H9 (cell line): ENCODE measurements around the gene COL5A3. TPM values are rescaled to one million over a fixed set of nuclear protein-coding genes. Genes with fewer than 3 reads are reported as not detected.

ENCODE experiments used
- DNase-seq: peaks from one replicate; pipeline ENCODE4 v3.0.0-alpha.2; 2017
- H2AFZ ChIP-seq: one replicate; pipeline ENCODE4 v1.6.1; 2013; ENCODE audit warnings: mild to moderate bottlenecking, low read length, control low read depth, moderate library complexity
- H2AK5ac ChIP-seq: 2 replicates; pipeline ENCODE4 v1.6.1; 2013; ENCODE audit warnings: low read length, control low read depth, mixed read lengths; ENCODE audit not compliant: insufficient read length
- H2BK120ac ChIP-seq: one replicate; pipeline ENCODE4 v1.6.1; 2013; ENCODE audit warnings: low read depth, mild to moderate bottlenecking, low read length, control low read depth, inconsistent platforms; ENCODE audit not compliant: poor library complexity, severe bottlenecking
- H2BK12ac ChIP-seq: 2 replicates; pipeline ENCODE4 v1.6.1; 2013; ENCODE audit warnings: low read length, control low read depth, mixed read lengths, low read depth; ENCODE audit not compliant: insufficient read length
- H2BK15ac ChIP-seq: 2 replicates; pipeline ENCODE4 v1.6.1; 2013; ENCODE audit warnings: low read depth, low read length, control low read depth
- H2BK20ac ChIP-seq: one replicate; pipeline ENCODE4 v1.6.1; 2013; ENCODE audit warnings: low read depth, mild to moderate bottlenecking, low read length, control low read depth, inconsistent platforms; ENCODE audit not compliant: poor library complexity, severe bottlenecking
- H2BK5ac ChIP-seq: 2 replicates; pipeline ENCODE4 v1.6.1; 2013; ENCODE audit warnings: low read length, control low read depth, mixed read lengths; ENCODE audit not compliant: insufficient read length
- H3K14ac ChIP-seq: 2 replicates; pipeline ENCODE4 v1.6.1; 2013; ENCODE audit warnings: low read length, control low read depth; ENCODE audit not compliant: insufficient read depth
- H3K18ac ChIP-seq: 2 replicates; pipeline ENCODE4 v1.6.1; 2013; ENCODE audit warnings: low read depth, mild to moderate bottlenecking, mixed read lengths, low read length, control low read depth; ENCODE audit not compliant: insufficient read length
- H3K23ac ChIP-seq: 2 replicates; pipeline ENCODE4 v1.6.1; 2013; ENCODE audit warnings: low read length, control low read depth, mixed read lengths, low read depth; ENCODE audit not compliant: insufficient read length
- H3K23me2 ChIP-seq: 2 replicates; pipeline ENCODE4 v1.6.1; 2013; ENCODE audit warnings: low read depth, mild to moderate bottlenecking, mixed read lengths, low read length, control low read depth; ENCODE audit not compliant: insufficient read length, poor library complexity, severe bottlenecking
- H3K27ac ChIP-seq: 2 replicates; pipeline ENCODE4 v1.5.1; 2013; ENCODE audit warnings: low read length, control low read depth, mixed read lengths, low read depth; ENCODE audit not compliant: insufficient read length
- H3K27me3 ChIP-seq: 2 replicates; pipeline ENCODE4 v1.6.1; 2013; ENCODE audit warnings: low read length, control low read depth, inconsistent platforms; ENCODE audit not compliant: insufficient read depth
- H3K4ac ChIP-seq: 2 replicates; pipeline ENCODE4 v1.6.1; 2013; ENCODE audit warnings: low read depth, mild to moderate bottlenecking, control low read depth, inconsistent platforms, low read length, moderate library complexity
- H3K4me1 ChIP-seq: 2 replicates; pipeline ENCODE4 v1.6.1; 2013; ENCODE audit warnings: low read length, control low read depth, inconsistent platforms; ENCODE audit not compliant: insufficient read depth
- H3K4me2 ChIP-seq: 2 replicates; pipeline ENCODE4 v1.6.1; 2013; ENCODE audit warnings: low read length, control low read depth, mixed read lengths; ENCODE audit not compliant: insufficient read length, insufficient read depth
- H3K56ac ChIP-seq: 2 replicates; pipeline ENCODE4 v1.6.1; 2013; ENCODE audit warnings: low read depth, mild to moderate bottlenecking, mixed read lengths, low read length, control low read depth; ENCODE audit not compliant: insufficient read length
- H3K79me1 ChIP-seq: 2 replicates; pipeline ENCODE4 v1.6.1; 2013; ENCODE audit warnings: low read depth, mild to moderate bottlenecking, moderate library complexity, low read length, control low read depth, inconsistent platforms; ENCODE audit not compliant: insufficient read depth, poor library complexity, severe bottlenecking
- H3K79me2 ChIP-seq: 2 replicates; pipeline ENCODE4 v1.6.1; 2013; ENCODE audit warnings: low read length, control low read depth, inconsistent platforms; ENCODE audit not compliant: insufficient read depth
- H3K9ac ChIP-seq: 2 replicates; pipeline ENCODE4 v1.6.1; 2013; ENCODE audit warnings: low read length, control low read depth, mixed read lengths; ENCODE audit not compliant: insufficient read length; ENCODE audit errors: extremely low read depth
- H3K9me3 ChIP-seq: one replicate; pipeline ENCODE4 v1.6.1; 2013; ENCODE audit warnings: low read depth, low read length, inconsistent platforms; ENCODE audit not compliant: control insufficient read depth
- H3T11ph ChIP-seq: one replicate; pipeline ENCODE4 v1.6.1; 2013; ENCODE audit warnings: mild to moderate bottlenecking, low read length, control low read depth, inconsistent platforms
- H4K20me1 ChIP-seq: one replicate; pipeline ENCODE4 v1.6.1; 2013; ENCODE audit not compliant: control insufficient read depth, insufficient read length, insufficient read depth
- H4K5ac ChIP-seq: 2 replicates; pipeline ENCODE4 v1.6.1; 2013; ENCODE audit warnings: low read depth, mild to moderate bottlenecking, mixed read lengths, low read length, control low read depth; ENCODE audit not compliant: insufficient read length
- H4K8ac ChIP-seq: replicated peaks from 2 replicates; pipeline ENCODE4 v1.6.1; 2013; ENCODE audit warnings: low read length, control low read depth, mixed read lengths, low read depth; ENCODE audit not compliant: insufficient read length
- H4K91ac ChIP-seq: 2 replicates; pipeline ENCODE4 v1.6.1; 2013; ENCODE audit warnings: low read depth, mild to moderate bottlenecking, moderate library complexity, mixed read lengths, low read length, control low read depth; ENCODE audit not compliant: insufficient read length
- H3K27ac Mint-ChIP-seq, 3 experiments: 2 replicates in 2 of 3; 3 replicates in 1 of 3; pipeline ENCODE4 v1.8.0; 2020 to 2021; ENCODE audit warnings: mixed read lengths in 3 of 3, mild to moderate bottlenecking in 1 of 3, moderate library complexity in 1 of 3
- H3K27me3 Mint-ChIP-seq: 2 replicates; pipeline ENCODE4 v1.8.0; 2021; ENCODE audit warnings: low read depth, mild to moderate bottlenecking, moderate library complexity, mixed read lengths
- H3K36me3 Mint-ChIP-seq, 3 experiments: 2 replicates in 2 of 3; 3 replicates in 1 of 3; pipeline ENCODE4 v1.8.0; 2020 to 2021; ENCODE audit warnings: low read depth in 3 of 3, mixed read lengths in 3 of 3; ENCODE audit not compliant: insufficient read depth in 1 of 3
- H3K4me1 Mint-ChIP-seq, 2 experiments: 2 replicates each; pipeline ENCODE4 v1.8.0; 2020; ENCODE audit warnings: mixed read lengths in 2 of 2
- H3K4me3 Mint-ChIP-seq, 2 experiments: 2 replicates in 1 of 2; 3 replicates in 1 of 2; pipeline ENCODE4 v1.8.0; 2020 to 2021; ENCODE audit warnings: mild to moderate bottlenecking in 2 of 2, mixed read lengths in 2 of 2, moderate library complexity in 1 of 2
- H3K9me3 Mint-ChIP-seq, 2 experiments: 2 replicates in 1 of 2; 3 replicates in 1 of 2; pipeline ENCODE4 v1.8.0; 2020; ENCODE audit warnings: mild to moderate bottlenecking in 2 of 2, mixed read lengths in 2 of 2, moderate library complexity in 1 of 2
- WGBS: extraction: QIAGEN DNeasy Blood & Tissue Kit; methylation state at CpG from one replicate; pipeline ENCODE4 v1.1.7; 2013; ENCODE audit warnings: missing lambda C conversion rate, low lambda C conversion rate, mixed read lengths; ENCODE audit not compliant: insufficient read length; ENCODE audit errors: extremely low coverage; 5-methylcytosine and 5-hydroxymethylcytosine counted together
- total RNA-seq: library from RNA; stranded (reverse); gene quantifications from 2 replicates; pipeline ENCODE4 v1.2.1, GENCODE V29; 2021
- TF ChIP-seq, protein P1 (sequence below): fragments of 200-600 bp; sonication (generic); conservative IDR thresholded peaks from 3 replicates; pipeline ENCODE4 v1.8.0; 2021; ENCODE audit warnings: antibody characterized with exemption, mild to moderate bottlenecking

The COL5A3 gene
- total RNA-seq, 1 experiment from 2014 or later = 0.72 TPM

DNA sequence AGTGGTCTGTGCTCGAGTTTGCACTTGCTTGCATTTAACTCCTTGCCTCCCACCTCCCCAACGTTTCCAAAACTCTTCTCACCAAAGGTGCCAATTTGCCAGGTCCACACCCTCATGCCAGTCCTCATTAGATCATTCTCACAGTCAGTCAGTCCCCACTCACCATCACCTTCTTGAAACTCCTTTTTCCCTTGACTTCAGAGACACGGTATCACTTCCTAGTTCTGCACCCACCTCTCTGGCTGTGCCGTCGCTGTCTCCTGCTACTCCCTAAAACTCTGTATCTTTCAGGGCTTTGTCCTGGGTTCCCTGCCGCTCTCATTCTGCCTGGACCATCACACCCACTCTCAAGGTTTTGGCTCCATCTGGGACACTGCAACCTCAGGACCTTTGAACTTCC lies 93.6 kb downstream of the COL5A3 start:
- no peak overlapping the region for H2BK20ac ChIP-seq
- DNase-seq = no peak
- H3K56ac ChIP-seq = no peak overlapping the region
- H4K20me1 ChIP-seq = peaks cover 2% of the 10 kb centered on the region
- no peak overlapping the region for H3K4me2 ChIP-seq
- no peaks in the 10 kb centered on the region for H3K9me3 ChIP-seq
- no peak overlapping the region for H3T11ph ChIP-seq
- no peak overlapping the region for H3K14ac ChIP-seq
- H3K79me2 ChIP-seq = no peaks in the 10 kb centered on the region
- H3K27me3 Mint-ChIP-seq = no peaks in the 10 kb centered on the region; the same call in 1 of the 2 replicates
- H3K4ac ChIP-seq = no peak overlapping the region
- H3K4me1 Mint-ChIP-seq = peaks cover 13 to 16% of the 10 kb centered on the region in 2 experiments
- no peak overlapping the region for H2BK15ac ChIP-seq
- peaks cover 2 to 5% (median 4%) of the 10 kb centered on the region in 3 experiments; a peak in 6 of 7 replicates for H3K36me3 Mint-ChIP-seq
- no peak overlapping the region for H4K91ac ChIP-seq
- no peak overlapping the region for H2BK120ac ChIP-seq
- H3K27me3 ChIP-seq = no peaks in the 10 kb centered on the region
- no peaks in the 10 kb centered on the region; the same call in 1 of the 2 replicates for H3K4me1 ChIP-seq
- H3K27ac Mint-ChIP-seq = no peak overlapping the region; a peak in 1 of 7 replicates
- H2AK5ac ChIP-seq = no peak overlapping the region
- H2AFZ ChIP-seq = no peak overlapping the region
- H3K27ac ChIP-seq = no peak overlapping the region
- no peak overlapping the region for H2BK5ac ChIP-seq
- no peak overlapping the region for H3K9ac ChIP-seq
- no peak overlapping the region for H2BK12ac ChIP-seq
- no peaks in the 10 kb centered on the region; a peak in 1 of 5 replicates for H3K9me3 Mint-ChIP-seq
- H4K5ac ChIP-seq = no peak overlapping the region
- H3K23ac ChIP-seq = no peak overlapping the region
- no peak overlapping the region for H3K4me3 Mint-ChIP-seq
- H3K79me1 ChIP-seq = peaks cover 2% of the 10 kb centered on the region
- no peak overlapping the region for H4K8ac ChIP-seq
- no peak overlapping the region for H3K18ac ChIP-seq
- H3K23me2 ChIP-seq = peaks cover 11% of the 10 kb centered on the region
- no CpG with 5 or more reads among the region's 6 CpGs for WGBS
- TF ChIP-seq, protein P1, sequence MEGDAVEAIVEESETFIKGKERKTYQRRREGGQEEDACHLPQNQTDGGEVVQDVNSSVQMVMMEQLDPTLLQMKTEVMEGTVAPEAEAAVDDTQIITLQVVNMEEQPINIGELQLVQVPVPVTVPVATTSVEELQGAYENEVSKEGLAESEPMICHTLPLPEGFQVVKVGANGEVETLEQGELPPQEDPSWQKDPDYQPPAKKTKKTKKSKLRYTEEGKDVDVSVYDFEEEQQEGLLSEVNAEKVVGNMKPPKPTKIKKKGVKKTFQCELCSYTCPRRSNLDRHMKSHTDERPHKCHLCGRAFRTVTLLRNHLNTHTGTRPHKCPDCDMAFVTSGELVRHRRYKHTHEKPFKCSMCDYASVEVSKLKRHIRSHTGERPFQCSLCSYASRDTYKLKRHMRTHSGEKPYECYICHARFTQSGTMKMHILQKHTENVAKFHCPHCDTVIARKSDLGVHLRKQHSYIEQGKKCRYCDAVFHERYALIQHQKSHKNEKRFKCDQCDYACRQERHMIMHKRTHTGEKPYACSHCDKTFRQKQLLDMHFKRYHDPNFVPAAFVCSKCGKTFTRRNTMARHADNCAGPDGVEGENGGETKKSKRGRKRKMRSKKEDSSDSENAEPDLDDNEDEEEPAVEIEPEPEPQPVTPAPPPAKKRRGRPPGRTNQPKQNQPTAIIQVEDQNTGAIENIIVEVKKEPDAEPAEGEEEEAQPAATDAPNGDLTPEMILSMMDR = no peak
